ENCODE measurements around the gene FXYD3. TPM values are rescaled to one million over a fixed set of nuclear protein-coding genes. Genes with fewer than 3 reads are reported as not detected.
A peak's percentile ranks its signal among the peaks of the same experiment; 100 is the strongest.

The FXYD3 gene
- total RNA-seq, 1 donor from 2014 or later = not detected

- ChIA-PET POLR2A (interaction anchor here (1.1 to 3.5 kb wide), 5 partner anchors 11 to 112 kb away, joined by 3 to 63 read pairs (median 33); partner anchors contain the start of gene FXYD7), CTCF (interaction anchor here (1.6 kb wide), 1 partner anchor 313 kb away, joined by 4 read pairs; no protein-coding TSS in a partner anchor)
- peaks cover 56% of the 10 kb centered on the region for H3K36me3 Mint-ChIP-seq (ENCODE audit: low read depth)
- peaks cover 49% of the 10 kb centered on the region for H3K4me1 Mint-ChIP-seq
- peak overlapping the region; percentile 94 for H3K27ac Mint-ChIP-seq
- peak overlapping the region; percentile 99 for H3K4me3 Mint-ChIP-seq
- TF ChIP-seq CTCF (IDR thresholded peaks at IDR 0.05) = no peak
- no peaks in the 10 kb centered on the region for H3K27me3 Mint-ChIP-seq
- ATAC-seq (ENCODE audit: low read depth) (peak; percentile 13), DNase-seq (no peak)
- intact Hi-C loops (cut with micrococcal nuclease) = loop anchor here (1.0 to 2.0 kb wide), 4 partner anchors 14 to 59 kb away; no protein-coding TSS in a partner anchor
- no peaks in the 10 kb centered on the region for H3K9me3 Mint-ChIP-seq
Measured at GRCh38 chr19:35155441-35155840, 39.8 kb downstream of the FXYD3 start.

DNA sequence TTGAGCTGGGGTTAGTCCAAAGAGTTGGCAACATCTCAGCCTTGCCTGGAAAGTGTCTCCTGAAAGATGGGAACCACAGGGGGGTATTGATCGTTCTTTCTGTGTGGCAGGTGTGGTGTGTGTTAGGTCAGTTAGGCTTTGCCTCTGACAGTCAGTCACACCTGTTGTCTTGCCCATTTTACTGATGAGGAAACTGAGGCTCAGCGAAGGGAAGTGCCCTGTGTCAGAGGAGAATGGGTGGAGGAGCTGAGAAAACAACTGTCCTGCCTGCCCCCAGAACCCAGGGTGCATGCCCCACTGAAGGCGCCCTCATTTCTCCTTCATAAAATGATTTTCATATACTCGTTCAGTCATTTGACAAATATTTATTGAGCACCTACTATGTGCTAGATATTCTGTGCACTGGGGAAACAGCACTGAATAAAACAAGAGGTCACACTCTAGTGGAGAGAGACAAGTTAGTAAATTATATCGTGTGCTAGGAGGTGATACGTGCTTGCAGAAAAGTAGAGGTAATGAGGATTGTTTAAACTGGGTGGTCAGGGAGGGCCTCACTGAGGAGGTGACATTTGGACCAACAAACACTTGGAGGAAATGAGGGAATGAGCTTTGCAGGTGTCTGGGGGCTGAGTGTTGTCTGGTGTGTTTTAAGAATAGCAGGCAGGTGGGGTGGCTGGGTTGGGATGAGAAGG lies 40.5 kb downstream of the FXYD3 start:
- no peak for DNase-seq
- Mint-ChIP-seq H3K4me3 (peak overlapping the region; percentile 99), H3K27me3 (no peaks in the 10 kb centered on the region), H3K27ac (peak overlapping the region; percentile 94), H3K9me3 (no peaks in the 10 kb centered on the region), H3K36me3 (ENCODE audit: low read depth) (peaks cover 63% of the 10 kb centered on the region), H3K4me1 (peaks cover 49% of the 10 kb centered on the region)
- ATAC-seq (ENCODE audit: low read depth) = no peak
- ChIA-PET POLR2A (interaction anchor here (3.0 to 3.5 kb wide), 2 partner anchors 50 to 58 kb away, joined by 33 to 63 read pairs; no protein-coding TSS in a partner anchor), CTCF (no interaction called here)
- intact Hi-C loops (cut with micrococcal nuclease) = loop anchor here (1.0 to 2.0 kb wide), 4 partner anchors 15 to 59 kb away; no protein-coding TSS in a partner anchor
- TF ChIP-seq CTCF (IDR thresholded peaks at IDR 0.05) = no peak

- peaks cover 49% of the 10 kb centered on the region for H3K4me1 Mint-ChIP-seq
- CTCF ChIA-PET = no interaction called here
- no peak for DNase-seq
- H3K27ac Mint-ChIP-seq = no peak overlapping the region
- H3K9me3 Mint-ChIP-seq = no peaks in the 10 kb centered on the region
- intact Hi-C loops (cut with micrococcal nuclease) = no loop called here
- no peak for ATAC-seq (ENCODE audit: low read depth)
- H3K36me3 Mint-ChIP-seq (ENCODE audit: low read depth) = peaks cover 68% of the 10 kb centered on the region
- POLR2A ChIA-PET = no interaction called here
- peak overlapping the region; percentile 99 for H3K4me3 Mint-ChIP-seq
- H3K27me3 Mint-ChIP-seq = no peaks in the 10 kb centered on the region
- no peak for TF ChIP-seq CTCF (IDR thresholded peaks at IDR 0.05)
Measured at GRCh38 chr19:35156673-35157014, 41.0 kb downstream of the FXYD3 start.

- H3K36me3 Mint-ChIP-seq (ENCODE audit: low read depth) = peaks cover 76% of the 10 kb centered on the region
- H3K9me3 Mint-ChIP-seq = peaks cover 2% of the 10 kb centered on the region
- H3K27ac Mint-ChIP-seq = no peak overlapping the region
- ChIA-PET CTCF (no interaction called here), POLR2A (interaction anchor here (0.6 kb wide), 1 partner anchor 48 kb away, joined by 3 read pairs; no protein-coding TSS in a partner anchor)
- DNase-seq = no peak
- H3K4me1 Mint-ChIP-seq = peaks cover 46% of the 10 kb centered on the region
- H3K4me3 Mint-ChIP-seq = no peak overlapping the region
- intact Hi-C loops (cut with micrococcal nuclease) = no loop called here
- ATAC-seq (ENCODE audit: low read depth) = no peak
- TF ChIP-seq CTCF (IDR thresholded peaks at IDR 0.05) = no peak
- no peaks in the 10 kb centered on the region for H3K27me3 Mint-ChIP-seq
Measured at GRCh38 chr19:35157431-35157830, 41.8 kb downstream of the FXYD3 start.

GRCh38 chr19:35159606-35160005 lies 44.0 kb downstream of the FXYD3 start:
- Mint-ChIP-seq H3K36me3 (ENCODE audit: low read depth) (peaks cover 94% of the 10 kb centered on the region), H3K27ac (no peak overlapping the region), H3K4me1 (peaks cover 37% of the 10 kb centered on the region), H3K27me3 (no peaks in the 10 kb centered on the region), H3K9me3 (peaks cover 2% of the 10 kb centered on the region), H3K4me3 (no peak overlapping the region)
- CTCF ChIA-PET = no interaction called here
- intact Hi-C loops (cut with micrococcal nuclease) = no loop called here
- no peak for ATAC-seq (ENCODE audit: low read depth)
- DNase-seq = no peak
- TF ChIP-seq CTCF (IDR thresholded peaks at IDR 0.05) = no peak
- POLR2A ChIA-PET = interaction anchor here (0.6 to 1.2 kb wide), 2 partner anchors 47 to 318 kb away, joined by 3 to 8 read pairs; no protein-coding TSS in a partner anchor
